Endothelial cell (in vitro differentiated cells): Measurements from ENCODE around the gene TRAK1. TPM values are rescaled to one million over a fixed set of nuclear protein-coding genes. Genes with fewer than 3 reads are reported as not detected.

Experiments
- DNase-seq: peaks from one replicate; pipeline ENCODE4 v3.0.0; 2021; ENCODE audit warnings: low spot score
- H3K27ac Mint-ChIP-seq: one replicate; pipeline ENCODE4 v1.8.0; 2021; ENCODE audit warnings: mixed read lengths, inconsistent platforms; ENCODE audit not compliant: unreplicated experiment
- H3K27me3 Mint-ChIP-seq: one replicate; pipeline ENCODE4 v1.8.0; 2021; ENCODE audit warnings: mild to moderate bottlenecking, moderate library complexity, mixed read lengths, inconsistent platforms; ENCODE audit not compliant: unreplicated experiment
- H3K36me3 Mint-ChIP-seq: one replicate; pipeline ENCODE4 v1.8.0; 2021; ENCODE audit warnings: mild to moderate bottlenecking, low read depth, mixed read lengths, inconsistent platforms; ENCODE audit not compliant: unreplicated experiment
- H3K4me1 Mint-ChIP-seq: one replicate; pipeline ENCODE4 v1.8.0; 2021; ENCODE audit warnings: mild to moderate bottlenecking, mixed read lengths, inconsistent platforms; ENCODE audit not compliant: unreplicated experiment
- H3K4me3 Mint-ChIP-seq: one replicate; pipeline ENCODE4 v1.8.0; 2021; ENCODE audit warnings: mild to moderate bottlenecking, mixed read lengths, inconsistent platforms; ENCODE audit not compliant: unreplicated experiment
- H3K9me3 Mint-ChIP-seq: one replicate; pipeline ENCODE4 v1.8.0; 2021; ENCODE audit warnings: mixed read lengths, inconsistent platforms; ENCODE audit not compliant: unreplicated experiment
- CTCF ChIP-seq: fragments of 200-600 bp; sonication (generic); IDR thresholded peaks from one replicate; pipeline ENCODE4 v1.5.0; 2021; ENCODE audit warnings: antibody characterized with exemption; ENCODE audit not compliant: unreplicated experiment
- total RNA-seq: library from RNA; stranded (reverse); fragmentation: NEBNext Ultra II Directional; extraction: Animal tissue kit (Norgen Biotek cat#: 25700); gene quantifications from one replicate; pipeline ENCODE4 v1.2.1, GENCODE V29; 2021; ENCODE audit not compliant: unreplicated experiment

TRAK1 gene
- total RNA-seq, 1 donor from 2014 or later, result 48.2 TPM

- peaks cover 5% of the 10 kb centered on the region for H3K4me1 Mint-ChIP-seq
- peaks cover 2% of the 10 kb centered on the region for H3K27me3 Mint-ChIP-seq
- H3K27ac Mint-ChIP-seq, result no peak overlapping the region
- H3K4me3 Mint-ChIP-seq, result no peak overlapping the region
- peaks cover 3% of the 10 kb centered on the region for H3K36me3 Mint-ChIP-seq
- no peak for DNase-seq
- TF ChIP-seq CTCF, result no peak
- no peaks in the 10 kb centered on the region for H3K9me3 Mint-ChIP-seq
These were observed 12.5 kb upstream of the TRAK1 start for GRCh38 chr3:42078677-42079076.

- peaks cover 5% of the 10 kb centered on the region for H3K4me1 Mint-ChIP-seq
- H3K9me3 Mint-ChIP-seq, result no peaks in the 10 kb centered on the region
- no peak for DNase-seq
- no peaks in the 10 kb centered on the region for H3K27me3 Mint-ChIP-seq
- H3K36me3 Mint-ChIP-seq, result peaks cover 3% of the 10 kb centered on the region
- H3K27ac Mint-ChIP-seq, result no peak overlapping the region
- no peak overlapping the region for H3K4me3 Mint-ChIP-seq
- no peak for TF ChIP-seq CTCF
These were observed 11.3 kb upstream of the TRAK1 start for GRCh38 chr3:42079701-42080452.

- peaks cover 5% of the 10 kb centered on the region for H3K4me1 Mint-ChIP-seq
- H3K27me3 Mint-ChIP-seq, result no peaks in the 10 kb centered on the region
- TF ChIP-seq CTCF, result no peak
- no peaks in the 10 kb centered on the region for H3K9me3 Mint-ChIP-seq
- no peak for DNase-seq
- peaks cover 3% of the 10 kb centered on the region for H3K36me3 Mint-ChIP-seq
- no peak overlapping the region for H3K4me3 Mint-ChIP-seq
- no peak overlapping the region for H3K27ac Mint-ChIP-seq
These were observed 10.7 kb upstream of the TRAK1 start for GRCh38 chr3:42080453-42080872.

- Mint-ChIP-seq H3K4me3 (no peak overlapping the region), H3K4me1 (peaks cover 5% of the 10 kb centered on the region), H3K27me3 (no peaks in the 10 kb centered on the region), H3K27ac (no peak overlapping the region), H3K36me3 (peaks cover 3% of the 10 kb centered on the region), H3K9me3 (no peaks in the 10 kb centered on the region)
- DNase-seq, result no peak
- TF ChIP-seq CTCF, result no peak
These were observed 9.2 kb upstream of the TRAK1 start for GRCh38 chr3:42081838-42082473.

- Mint-ChIP-seq H3K4me1 (peaks cover 5% of the 10 kb centered on the region), H3K4me3 (no peak overlapping the region), H3K27me3 (no peaks in the 10 kb centered on the region), H3K36me3 (peaks cover 4% of the 10 kb centered on the region), H3K27ac (no peak overlapping the region), H3K9me3 (no peaks in the 10 kb centered on the region)
- no peak for DNase-seq
- no peak for TF ChIP-seq CTCF
These were observed 6.6 kb upstream of the TRAK1 start for GRCh38 chr3:42084586-42084985.
